ENCODE data around the gene NAA38. TPM values are rescaled to one million over a fixed set of nuclear protein-coding genes. Genes with fewer than 3 reads are reported as not detected.

The NAA38 gene
- total RNA-seq, 1 experiment from 2014 or later, result 50.2 TPM

- no peaks in the 10 kb centered on the region for H3K79me2 ChIP-seq (ENCODE audit: insufficient read depth, low read length)
- no peak overlapping the region for H3K56ac ChIP-seq (ENCODE audit: insufficient read length, low read depth, low read length)
- no peak for TF ChIP-seq CTCF (conservative IDR thresholded peaks at IDR 0.05)
- no peak overlapping the region for H3K9ac ChIP-seq (ENCODE audit: extremely low read depth, insufficient read length, low read length)
- H3K14ac ChIP-seq (ENCODE audit: insufficient read depth, low read length), result peak overlapping the region; percentile 49; the same call in 1 of the 2 replicates
- H3K27me3 ChIP-seq (ENCODE audit: insufficient read depth, low read length), result peaks cover 33% of the 10 kb centered on the region; the same call in 1 of the 2 replicates
- H4K8ac ChIP-seq (replicated peaks; ENCODE audit: insufficient read length, low read depth, low read length), result no peak overlapping the region
- H3K18ac ChIP-seq (ENCODE audit: insufficient read length, low read depth, low read length), result no peak overlapping the region
- peaks cover 52 to 57% of the 10 kb centered on the region in 2 experiments for H3K4me1 Mint-ChIP-seq
- H2BK15ac ChIP-seq (ENCODE audit: low read depth, low read length), result no peak overlapping the region
- DNase-seq, result peak; percentile 100
- H2AFZ ChIP-seq (ENCODE audit: low read length), result no peak overlapping the region
- no peaks in the 10 kb centered on the region for H3K79me1 ChIP-seq (ENCODE audit: insufficient read depth, low read depth, low read length, poor library complexity, severe bottlenecking)
- H3K4me1 ChIP-seq (ENCODE audit: insufficient read depth, low read length), result peaks cover 2% of the 10 kb centered on the region; the same call in 1 of the 2 replicates
- no peak overlapping the region for H2BK20ac ChIP-seq (ENCODE audit: low read depth, low read length, poor library complexity, severe bottlenecking)
- H3K9me3 Mint-ChIP-seq, result no peaks in the 10 kb centered on the region
- H3K23me2 ChIP-seq (ENCODE audit: insufficient read length, low read depth, low read length, poor library complexity, severe bottlenecking), result peaks cover 35% of the 10 kb centered on the region
- no peak overlapping the region for H2BK12ac ChIP-seq (ENCODE audit: insufficient read length, low read depth, low read length)
- H3K4me3 Mint-ChIP-seq, result peak overlapping the region; percentile 86 to 89
- no peak overlapping the region for H4K91ac ChIP-seq (ENCODE audit: insufficient read length, low read depth, low read length)
- no peak overlapping the region for H2AK5ac ChIP-seq (ENCODE audit: insufficient read length, low read length)
- H2BK120ac ChIP-seq (ENCODE audit: low read depth, low read length, poor library complexity, severe bottlenecking), result no peak overlapping the region
- no peak overlapping the region for H3T11ph ChIP-seq (ENCODE audit: low read length)
- H4K20me1 ChIP-seq (ENCODE audit: control insufficient read depth, insufficient read depth, insufficient read length), result no peaks in the 10 kb centered on the region
- no peak overlapping the region for H3K4ac ChIP-seq (ENCODE audit: low read depth, low read length)
- peak overlapping the region; percentile 75 for H3K4me2 ChIP-seq (ENCODE audit: insufficient read depth, insufficient read length, low read length)
- H3K23ac ChIP-seq (ENCODE audit: insufficient read length, low read depth, low read length), result no peak overlapping the region
- peak overlapping the region; percentile 93 to 98 (median 94); a peak in 6 of 7 replicates for H3K27ac Mint-ChIP-seq
- no peak overlapping the region for H2BK5ac ChIP-seq (ENCODE audit: insufficient read length, low read length)
- no peak overlapping the region for H3K27ac ChIP-seq (ENCODE audit: insufficient read length, low read depth, low read length)
- H3K36me3 Mint-ChIP-seq (ENCODE audit: insufficient read depth in 1 of 3, low read depth in 3 of 3), result peaks cover 2 to 11% (median 9%) of the 10 kb centered on the region in 3 experiments; a peak in 5 of 7 replicates
- no peaks in the 10 kb centered on the region for H3K9me3 ChIP-seq (ENCODE audit: control insufficient read depth, low read depth, low read length)
- H3K27me3 Mint-ChIP-seq (ENCODE audit: low read depth), result peaks cover 44% of the 10 kb centered on the region
- no CpG with 5 or more reads among the region's 19 CpGs for WGBS (ENCODE audit: extremely low coverage, insufficient read length, low lambda C conversion rate)
- H4K5ac ChIP-seq (ENCODE audit: insufficient read length, low read depth, low read length), result no peak overlapping the region
Measured at GRCh38 chr17:7836596-7837407, 20.6 kb downstream of the NAA38 start.

Data from H9 (cell line).